Cardiac muscle cell (in vitro differentiated cells and primary cell): ENCODE data around the gene CRYGN. TPM values are rescaled to one million over a fixed set of nuclear protein-coding genes. Genes with fewer than 3 reads are reported as not detected.

Experiments
- DNase-seq, 2 donors: peaks; one replicate each; pipeline versions ENCODE4 v3.0.0 to v3.0.0-alpha.2; 2010 to 2017; ENCODE audit warnings: low read depth in 1 of 2, low spot score in 1 of 2
- H3K27ac ChIP-seq: fragments of 200-600 bp; sonication (generic); 2 replicates; pipeline ENCODE4 v1.5.1; 2016
- H3K27me3 ChIP-seq: fragments of 200-600 bp; sonication (generic); 2 replicates; pipeline ENCODE4 v1.6.0; 2016; ENCODE audit warnings: control low read depth
- H3K36me3 ChIP-seq: fragments of 200-600 bp; sonication (generic); 2 replicates; pipeline ENCODE4 v1.5.1; 2016; ENCODE audit warnings: control low read depth
- H3K4me1 ChIP-seq: fragments of 200-600 bp; sonication (generic); 2 replicates; pipeline ENCODE4 v1.8.1; 2017; ENCODE audit warnings: low read depth, mild to moderate bottlenecking, mixed run types
- H3K4me3 ChIP-seq: fragments of 200-600 bp; sonication (generic); 2 replicates; pipeline ENCODE4 v1.5.1; 2016; ENCODE audit warnings: mild to moderate bottlenecking
- H3K9me3 ChIP-seq: fragments of 200-600 bp; sonication (generic); 2 replicates; pipeline ENCODE4 v1.5.1; 2017; ENCODE audit warnings: low read depth, mild to moderate bottlenecking, control low read depth
- CTCF ChIP-seq: IDR thresholded peaks from 2 replicates; pipeline ENCODE4 v1.5.1; 2012; ENCODE audit warnings: low read depth, mild to moderate bottlenecking, low read length
- polyA plus RNA-seq: library from polyadenylated mRNA; unstranded; fragments of >200 nt; fragmentation: Nextera tagmentation; extraction: Ambion mirVana; gene quantifications from 2 replicates; pipeline ENCODE4 v1.2.1, GENCODE V29; 2016
- total RNA-seq: library from RNA; depleted of rRNA; stranded (reverse); fragments of >200 nt; gene quantifications from 2 replicates; pipeline ENCODE4 v1.2.3, GENCODE V29; 2016

Gene CRYGN
- total RNA-seq (1.0 and 1.3 TPM in 2 replicates), polyA plus RNA-seq (0.46 and 0.77 TPM in 2 replicates)

GRCh38 chr7:151439855-151440798 is at the start of gene CRYGN:
Gene CRYGN (minus strand): TSS chr7:151440141. CDS start chr7:151439917, 224 bp downstream.
- peaks cover 13% of the 10 kb centered on the region for H3K4me1 ChIP-seq
- H3K4me3 ChIP-seq: peak within 1 kb of the TSS; percentile 41
- H3K36me3 ChIP-seq: no peaks in the 10 kb centered on the region
- DNase-seq: peak in 1 of 2 donors; percentile 45
- H3K9me3 ChIP-seq: no peaks in the 10 kb centered on the region
- TF ChIP-seq CTCF: no peak
- H3K27me3 ChIP-seq: no peaks in the 10 kb centered on the region
- no peak within 1 kb of the TSS for H3K27ac ChIP-seq

GRCh38 chr7:151489498-151489897 is 49.6 kb upstream of the CRYGN start:
- H3K27me3 ChIP-seq: no peaks in the 10 kb centered on the region
- no peak for DNase-seq
- H3K4me1 ChIP-seq: peaks cover 8% of the 10 kb centered on the region
- TF ChIP-seq CTCF: no peak
- H3K27ac ChIP-seq: no peak overlapping the region
- H3K4me3 ChIP-seq: no peak overlapping the region
- H3K9me3 ChIP-seq: no peaks in the 10 kb centered on the region
- peaks cover 21% of the 10 kb centered on the region for H3K36me3 ChIP-seq

GRCh38 chr7:151488096-151488495 is 48.2 kb upstream of the CRYGN start:
- Histone ChIP-seq H3K4me3 (no peak overlapping the region), H3K27me3 (no peaks in the 10 kb centered on the region), H3K36me3 (peaks cover 24% of the 10 kb centered on the region), H3K27ac (no peak overlapping the region), H3K9me3 (no peaks in the 10 kb centered on the region), H3K4me1 (no peaks in the 10 kb centered on the region)
- no peak for DNase-seq
- no peak for TF ChIP-seq CTCF

GRCh38 chr7:151487228-151487627 is 47.3 kb upstream of the CRYGN start:
- no peaks in the 10 kb centered on the region for H3K9me3 ChIP-seq
- H3K27ac ChIP-seq: no peak overlapping the region
- peaks cover 27% of the 10 kb centered on the region for H3K36me3 ChIP-seq
- no peak for TF ChIP-seq CTCF
- H3K4me1 ChIP-seq: no peaks in the 10 kb centered on the region
- no peak for DNase-seq
- H3K27me3 ChIP-seq: no peaks in the 10 kb centered on the region
- no peak overlapping the region for H3K4me3 ChIP-seq

GRCh38 chr7:151486074-151486473 is 46.1 kb upstream of the CRYGN start:
- no peaks in the 10 kb centered on the region for H3K4me1 ChIP-seq
- no peaks in the 10 kb centered on the region for H3K27me3 ChIP-seq
- peaks cover 31% of the 10 kb centered on the region for H3K36me3 ChIP-seq
- no peak overlapping the region for H3K27ac ChIP-seq
- DNase-seq: no peak
- H3K4me3 ChIP-seq: no peak overlapping the region
- H3K9me3 ChIP-seq: no peaks in the 10 kb centered on the region
- TF ChIP-seq CTCF: no peak
